HepG2 (cell line): ENCODE data around the gene C11orf91.

ENCODE experiments used
- CBFB ChIP-seq: sonication (generic); formaldehyde crosslinking; IDR thresholded peaks from 2 replicates; pipeline ENCODE4 v1.4.0; 2020; ENCODE audit warnings: missing genetic modification reagents
- CTCF ChIP-seq: sonication (generic); formaldehyde crosslinking; IDR thresholded peaks from 2 replicates; pipeline ENCODE4 v1.5.0; 2020; ENCODE audit warnings: mild to moderate bottlenecking, missing genetic modification reagents, moderate library complexity
- EZH2 ChIP-seq: conservative IDR thresholded peaks from 2 replicates; pipeline ENCODE4 v1.6.1; 2012; ENCODE audit warnings: mild to moderate bottlenecking, low read depth, low read length, moderate library complexity
- HCFC1 ChIP-seq: fragments of 150-350 bp; IDR thresholded peaks from 2 replicates; pipeline ENCODE4 v1.6.1; 2014; ENCODE audit warnings: low read depth, low read length
- HNRNPH1 ChIP-seq: fragments of 200-400 bp; formaldehyde crosslinking; optimal IDR thresholded peaks from 2 replicates; pipeline ENCODE3; 2017; ENCODE audit warnings: mild to moderate bottlenecking, low read depth, low read length
- KLF15 ChIP-seq: sonication (generic); formaldehyde crosslinking; IDR thresholded peaks from 2 replicates; pipeline ENCODE4 v1.8.1; 2023; ENCODE audit warnings: borderline replicate concordance, mild to moderate bottlenecking, inconsistent platforms, missing genetic modification reagents, mixed read lengths
- MXD1 ChIP-seq: sonication (generic); formaldehyde crosslinking; IDR thresholded peaks from 2 replicates; pipeline ENCODE4 v1.4.0; 2020; ENCODE audit warnings: mild to moderate bottlenecking, missing genetic modification reagents
- RAD21 ChIP-seq: fragments of 450-650 bp; formaldehyde crosslinking; IDR thresholded peaks from 2 replicates; pipeline ENCODE4 v1.5.0; 2020; ENCODE audit warnings: mild to moderate bottlenecking
- RFX5 ChIP-seq: IDR thresholded peaks from 2 replicates; pipeline ENCODE4 v1.6.1; 2011; ENCODE audit warnings: low read depth, low read length, improper control_type of control experiment
- SMC3 ChIP-seq: IDR thresholded peaks from 2 replicates; pipeline ENCODE4 v1.6.1; 2011; ENCODE audit warnings: low read length, improper control_type of control experiment
- ZNF572 ChIP-seq: sonication (generic); formaldehyde crosslinking; IDR thresholded peaks from 2 replicates; pipeline ENCODE4 v1.5.1; 2020; ENCODE audit warnings: mild to moderate bottlenecking, missing genetic modification reagents
- ZNF672 ChIP-seq: sonication (generic); formaldehyde crosslinking; IDR thresholded peaks from 2 replicates; pipeline ENCODE4 v1.8.1; 2022; ENCODE audit warnings: missing genetic modification reagents

- TF ChIP-seq KLF15 (CRISPR knock-in tag) (no peak), RFX5 (no peak), ZNF672 (CRISPR knock-in tag) (no peak), CTCF (no peak), CBFB (CRISPR knock-in tag) (no peak), EZH2 (no peak), HNRNPH1 (no peak), HCFC1 (no peak), RAD21 (CRISPR knock-in tag) (no peak), MXD1 (CRISPR knock-in tag) (no peak), SMC3 (no peak), ZNF572 (CRISPR knock-in tag) (no peak)
Observed at GRCh38 chr11:33719587-33719986, 19.0 kb upstream of the C11orf91 start.
